Activated CD4-positive, CD25-positive, alpha-beta regulatory T cell treated with anti-CD3 and anti-CD28 coated beads, Interleukin-2, amount 50 U/mL, for 72 hours (primary cell): ENCODE data around the gene EZH2.

Source experiments
- DNase-seq: peaks from one replicate; pipeline ENCODE4 v3.0.0; 2021

EZH2 gene

DNA sequence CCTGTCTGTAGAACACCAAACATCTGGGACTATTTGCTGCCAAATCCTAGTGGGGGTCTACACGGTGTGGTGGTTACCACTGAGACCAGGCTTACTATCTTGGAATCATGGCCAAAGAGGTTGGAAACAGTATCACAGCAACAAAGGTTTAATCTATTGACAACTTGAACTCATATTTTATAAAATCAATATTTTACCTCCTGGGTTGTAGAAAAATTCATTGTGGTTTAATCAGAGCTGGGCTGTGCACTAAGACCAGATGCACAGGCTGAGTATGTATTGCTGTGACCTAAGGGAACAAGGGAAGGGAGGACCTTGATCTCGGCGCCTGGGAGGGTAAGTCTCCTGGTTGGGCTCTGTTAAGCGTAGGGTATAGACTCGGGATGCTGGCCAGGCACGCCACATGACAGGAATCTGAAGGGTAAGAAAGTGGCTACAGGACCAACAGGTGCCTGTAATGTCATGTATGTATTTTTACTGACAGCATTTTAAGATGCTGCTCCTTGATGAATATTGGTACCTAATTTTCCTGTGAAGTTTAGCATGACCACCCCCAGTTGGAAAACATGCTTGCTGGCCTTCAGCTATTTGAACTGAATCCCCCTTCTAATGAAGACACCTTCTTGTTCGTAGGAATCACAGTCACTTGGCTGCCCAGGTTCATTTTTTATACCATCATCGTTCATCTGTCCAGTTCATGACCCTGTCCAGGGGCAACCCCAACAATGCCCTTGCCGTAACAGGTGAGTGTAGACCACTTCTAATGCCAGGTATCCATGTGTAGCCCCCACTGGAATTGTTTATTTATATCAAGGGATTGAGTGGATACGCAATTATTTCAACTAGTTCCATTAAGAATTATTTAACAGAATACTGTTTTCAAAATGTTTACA is 79.5 kb downstream of the EZH2 start:
- DNase-seq = no peak

GRCh38 chr7:148803094-148803493 is 81.0 kb downstream of the EZH2 start:
- DNase-seq = no peak

GRCh38 chr7:148802101-148802493 is 82.0 kb downstream of the EZH2 start:
- DNase-seq = no peak

DNA sequence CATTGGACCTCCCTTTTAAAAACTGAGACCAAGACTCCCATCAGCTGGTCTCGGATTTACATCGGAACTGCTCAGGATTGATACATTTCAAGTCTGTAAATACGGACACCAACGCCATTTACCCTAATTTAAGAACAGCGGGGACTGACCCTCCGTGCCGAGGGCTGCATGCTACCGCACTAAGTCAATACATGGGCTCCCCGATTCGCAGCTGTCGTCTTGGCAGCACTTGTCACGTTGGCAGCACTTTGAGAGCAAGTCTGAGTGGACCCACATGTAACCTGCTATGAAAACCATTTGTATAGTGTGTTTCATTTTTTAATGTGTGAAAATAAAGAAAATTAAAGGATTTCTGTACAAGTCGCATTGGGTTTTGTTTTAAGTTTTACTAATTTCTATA is 83.4 kb downstream of the EZH2 start:
- no peak for DNase-seq

DNA sequence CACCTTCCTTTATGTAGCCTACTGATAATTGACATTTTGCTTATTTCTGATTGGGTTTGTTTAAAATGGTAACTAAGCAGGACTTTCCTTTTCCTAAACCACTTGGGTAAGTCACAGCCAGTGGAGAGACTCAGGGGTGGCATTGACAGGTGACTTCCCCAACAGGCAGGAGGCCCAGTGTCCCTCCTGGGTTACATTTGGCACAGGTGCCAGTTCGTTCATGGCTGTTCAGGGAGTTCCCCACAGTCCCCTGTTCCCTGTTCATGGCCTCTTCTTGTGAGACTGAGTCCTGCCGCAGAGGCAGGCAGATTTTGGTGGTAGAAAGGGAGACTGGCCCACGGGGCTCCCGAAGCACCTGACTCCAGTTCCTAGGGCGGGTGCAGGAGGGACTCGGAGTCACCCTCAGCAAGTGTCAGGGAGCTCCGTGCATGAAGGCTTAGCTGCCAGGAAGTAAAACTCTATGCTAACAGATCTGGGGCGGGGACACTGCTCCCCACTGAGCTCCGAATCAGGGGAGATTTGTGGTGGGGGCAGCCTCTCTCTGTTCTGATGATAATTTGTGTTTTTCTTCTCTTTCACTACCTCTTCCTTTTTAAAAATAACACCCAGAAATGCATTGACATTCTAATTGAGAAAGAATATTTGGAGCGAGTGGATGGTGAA is 84.1 kb downstream of the EZH2 start:
- no peak for DNase-seq

- no peak for DNase-seq
These were observed 87.2 kb downstream of the EZH2 start for GRCh38 chr7:148796841-148797240.

DNA sequence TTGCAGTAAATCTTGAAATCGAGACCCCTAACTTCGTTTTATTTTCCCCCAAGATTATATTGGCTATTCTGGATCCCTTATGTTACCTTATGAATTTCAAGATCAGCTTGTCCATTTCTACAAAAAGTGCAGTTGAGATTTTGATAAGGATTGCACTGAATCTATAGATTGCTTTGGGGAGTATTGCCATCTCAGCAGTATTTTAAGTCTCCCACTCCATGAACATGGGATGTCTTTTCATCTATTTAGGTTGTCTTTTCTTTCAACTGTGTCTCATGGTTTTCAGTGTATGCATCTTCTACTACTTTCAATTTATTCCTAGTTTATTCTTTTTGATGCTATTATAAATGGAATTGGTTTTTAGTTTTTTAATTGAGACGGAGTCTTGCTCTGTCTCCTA is 89.6 kb downstream of the EZH2 start:
- DNase-seq = no peak

GRCh38 chr7:148793590-148793989 is 90.5 kb downstream of the EZH2 start:
- no peak for DNase-seq

DNA sequence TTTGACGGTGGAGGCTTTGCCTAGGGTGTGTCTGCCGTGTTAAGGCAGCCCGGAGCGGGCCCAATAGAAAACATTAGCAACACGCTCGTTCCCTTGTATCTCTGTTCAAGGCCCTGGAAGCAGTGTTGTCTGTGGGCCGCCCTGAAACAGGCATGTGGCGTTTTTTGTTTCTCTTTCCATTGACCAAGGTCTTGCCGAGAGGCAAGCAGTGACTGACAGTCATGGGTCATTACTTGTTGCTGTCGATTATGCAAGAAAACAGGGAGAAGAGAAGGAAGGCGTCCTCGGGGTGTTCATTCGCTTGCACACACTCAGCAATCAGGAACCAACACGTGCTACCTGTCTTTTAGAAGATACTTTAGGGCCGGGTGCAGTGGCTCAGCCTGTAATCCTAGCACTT is 92.5 kb downstream of the EZH2 start:
- DNase-seq = no peak

- DNase-seq = no peak
These were observed 93.2 kb downstream of the EZH2 start for GRCh38 chr7:148790850-148791249.

- no peak for DNase-seq
These were observed 93.9 kb downstream of the EZH2 start for GRCh38 chr7:148790131-148790726.

DNA sequence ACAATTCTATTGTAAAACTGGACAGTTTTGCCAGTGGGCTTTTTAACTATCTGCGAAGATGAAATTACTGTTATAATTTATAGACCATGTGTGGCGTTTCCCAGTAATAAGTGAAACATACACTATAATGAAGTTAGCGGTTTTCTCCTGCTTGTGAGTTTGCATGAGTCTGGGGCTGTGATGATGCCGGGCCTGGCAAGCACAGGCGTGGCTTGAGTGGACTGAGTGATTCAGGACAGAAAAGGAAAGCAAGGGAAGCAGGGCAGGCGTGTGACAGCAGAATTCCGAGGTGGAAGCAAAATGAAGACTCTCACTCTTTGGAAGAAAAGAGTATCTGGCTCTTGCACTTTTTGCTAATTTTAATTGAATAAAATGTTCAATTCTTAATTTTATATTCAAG is 94.9 kb downstream of the EZH2 start:
- no peak for DNase-seq

DNA sequence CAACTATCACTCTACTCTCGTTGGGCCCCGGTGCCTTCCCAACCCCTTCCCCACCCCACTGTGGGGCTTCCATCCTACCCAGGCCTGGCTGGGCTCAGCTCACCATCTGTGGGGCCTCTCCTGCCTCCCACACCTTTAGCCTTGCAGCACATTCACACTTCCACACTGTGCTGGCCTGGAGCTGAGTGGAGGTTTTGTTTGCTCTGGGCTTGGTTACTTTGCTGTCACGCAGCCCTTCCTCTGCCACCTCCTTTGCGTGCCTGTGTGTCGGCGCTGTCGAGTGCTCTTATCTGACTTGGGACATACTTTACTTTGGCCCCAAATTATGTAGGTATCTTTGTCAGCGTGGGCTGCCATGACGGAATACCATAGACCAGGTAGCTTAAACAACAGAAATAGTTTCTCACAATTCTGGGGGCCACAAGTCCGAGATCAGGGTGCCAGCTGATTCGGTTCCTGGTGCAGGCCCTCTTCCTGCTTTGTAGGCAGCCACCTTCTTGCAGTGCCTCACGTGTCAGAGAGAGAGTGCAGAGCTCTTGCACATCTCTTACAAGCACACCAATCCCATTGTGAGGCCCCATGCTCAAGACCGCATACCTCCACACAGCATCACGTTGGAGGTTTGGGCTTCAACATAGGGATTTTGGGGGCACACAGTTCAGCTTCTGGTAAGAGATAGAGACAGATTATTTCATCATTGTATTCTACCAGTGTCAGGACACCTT is 96.4 kb downstream of the EZH2 start:
- no peak for DNase-seq

DNA sequence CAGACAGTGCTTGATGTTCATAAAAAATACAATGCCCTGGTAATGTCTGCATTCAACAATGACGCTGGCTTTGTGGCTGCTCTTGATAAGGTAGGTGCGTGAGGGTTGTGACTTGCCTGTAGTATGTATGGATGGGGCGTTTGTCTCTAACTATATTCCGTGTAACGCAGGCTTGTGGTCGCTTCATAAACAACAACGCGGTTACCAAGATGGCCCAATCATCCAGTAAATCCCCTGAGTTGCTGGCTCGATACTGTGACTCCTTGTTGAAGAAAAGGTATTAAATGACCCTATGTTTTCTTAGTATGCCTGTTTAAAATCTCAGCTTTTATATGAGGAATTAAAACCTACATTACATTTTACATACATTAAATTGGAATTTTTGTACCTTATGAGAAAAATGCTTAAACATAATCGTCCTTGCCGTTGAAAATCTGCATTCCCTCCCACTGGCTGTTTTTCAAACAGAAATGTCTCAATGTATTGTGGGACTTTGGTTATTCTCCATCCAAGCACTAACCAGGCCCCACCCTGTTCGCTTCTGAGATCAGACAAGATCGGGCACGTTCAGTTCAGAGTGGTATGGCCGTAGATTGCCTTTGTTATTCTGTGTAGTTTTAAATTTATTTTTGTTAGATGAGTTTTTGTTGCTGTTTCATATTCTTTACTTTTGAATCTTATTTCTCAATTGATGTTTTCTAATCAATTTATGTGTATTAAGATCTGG is 100.1 kb downstream of the EZH2 start:
- no peak for DNase-seq

DNA sequence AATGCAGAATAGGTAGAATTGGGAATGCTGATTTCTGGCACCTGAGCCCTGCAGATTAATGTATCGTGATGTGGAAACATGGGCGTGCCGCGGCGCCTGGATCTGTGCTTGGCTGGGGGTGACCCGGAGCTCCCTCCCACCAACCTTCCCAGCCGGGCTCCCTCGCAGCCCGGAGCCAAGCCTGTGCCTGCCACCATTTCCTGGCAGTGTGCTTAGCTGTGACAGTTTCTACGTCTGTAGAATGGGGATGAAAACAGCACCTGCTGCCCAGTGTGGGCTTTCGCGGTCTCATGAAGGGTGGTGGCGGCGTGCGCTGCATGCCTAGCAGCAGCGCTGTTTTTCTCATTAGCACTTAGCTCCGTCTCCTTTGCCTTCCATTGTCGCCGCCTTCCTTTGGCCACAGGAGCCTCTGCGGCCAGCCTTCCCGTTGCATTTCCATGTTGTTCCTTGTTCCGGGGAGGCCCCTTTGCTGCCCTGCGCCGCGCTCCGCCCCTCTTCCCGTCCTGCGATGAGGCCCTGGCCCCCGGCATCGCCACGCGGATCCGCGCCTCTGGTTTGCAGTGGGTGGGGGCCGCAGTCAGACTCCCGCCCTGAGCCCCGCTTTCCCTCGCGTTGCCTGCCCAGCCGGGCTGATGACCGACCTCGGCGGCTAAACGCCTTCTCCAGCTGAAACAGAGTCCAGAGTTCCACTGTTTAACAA is 101.2 kb downstream of the EZH2 start:
- DNase-seq = no peak

GRCh38 chr7:148774471-148774870 is 109.6 kb downstream of the EZH2 start:
- no peak for DNase-seq

DNA sequence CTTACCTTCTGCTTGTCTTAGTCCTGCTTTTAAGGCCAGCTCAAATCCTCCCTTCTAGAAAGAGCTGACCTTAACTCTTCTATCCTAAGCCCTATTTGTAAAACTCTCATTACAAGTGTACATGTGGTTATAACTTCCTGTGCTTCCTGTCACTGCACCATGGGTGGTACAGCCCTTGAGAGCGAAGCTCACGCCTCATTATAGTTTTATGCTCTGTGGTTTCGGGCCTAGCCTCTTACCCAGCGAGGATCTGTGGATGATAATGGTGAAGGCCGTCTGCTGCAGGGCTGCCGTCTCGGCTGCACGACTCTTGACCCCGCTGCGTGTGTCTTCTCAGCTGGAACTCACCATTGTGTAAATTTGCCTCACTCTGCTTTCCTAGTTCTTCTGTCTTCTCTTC is 110.8 kb downstream of the EZH2 start:
- no peak for DNase-seq

- DNase-seq = no peak
These were observed 111.6 kb downstream of the EZH2 start for GRCh38 chr7:148772297-148773089.

DNA sequence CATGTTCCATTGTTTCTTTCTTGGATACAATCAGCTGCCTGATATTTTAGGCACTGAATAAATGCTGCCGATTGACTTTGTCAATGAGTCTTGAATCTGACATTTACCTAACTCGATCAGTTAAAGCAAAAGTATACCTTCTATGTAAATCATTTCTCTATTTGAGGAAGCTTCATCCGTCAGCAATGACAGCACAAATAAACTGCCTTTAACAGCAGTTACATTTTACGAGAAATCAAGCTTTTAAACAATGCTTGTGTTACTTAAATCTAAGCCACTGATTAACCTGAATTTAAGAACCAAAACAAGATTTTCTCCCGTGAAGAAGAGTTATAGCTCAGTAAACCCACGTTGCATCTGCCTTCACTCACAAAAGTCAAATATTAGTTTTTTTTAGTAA is 114.1 kb downstream of the EZH2 start:
- DNase-seq = no peak

- no peak for DNase-seq
These were observed 120.5 kb downstream of the EZH2 start for GRCh38 chr7:148763622-148764021.
